SH-SY5Y (cell line): ENCODE measurements around the gene FZR1.

ENCODE experiments used
- GATA2 ChIP-seq: IDR thresholded peaks from 2 replicates; pipeline ENCODE4 v1.6.1; 2011; ENCODE audit warnings: mild to moderate bottlenecking, low read depth, low read length
- GATA3 ChIP-seq: IDR thresholded peaks from 2 replicates; pipeline ENCODE4 v1.6.1; 2011; ENCODE audit warnings: low read depth, mild to moderate bottlenecking, low read length, moderate library complexity

The FZR1 gene

DNA sequence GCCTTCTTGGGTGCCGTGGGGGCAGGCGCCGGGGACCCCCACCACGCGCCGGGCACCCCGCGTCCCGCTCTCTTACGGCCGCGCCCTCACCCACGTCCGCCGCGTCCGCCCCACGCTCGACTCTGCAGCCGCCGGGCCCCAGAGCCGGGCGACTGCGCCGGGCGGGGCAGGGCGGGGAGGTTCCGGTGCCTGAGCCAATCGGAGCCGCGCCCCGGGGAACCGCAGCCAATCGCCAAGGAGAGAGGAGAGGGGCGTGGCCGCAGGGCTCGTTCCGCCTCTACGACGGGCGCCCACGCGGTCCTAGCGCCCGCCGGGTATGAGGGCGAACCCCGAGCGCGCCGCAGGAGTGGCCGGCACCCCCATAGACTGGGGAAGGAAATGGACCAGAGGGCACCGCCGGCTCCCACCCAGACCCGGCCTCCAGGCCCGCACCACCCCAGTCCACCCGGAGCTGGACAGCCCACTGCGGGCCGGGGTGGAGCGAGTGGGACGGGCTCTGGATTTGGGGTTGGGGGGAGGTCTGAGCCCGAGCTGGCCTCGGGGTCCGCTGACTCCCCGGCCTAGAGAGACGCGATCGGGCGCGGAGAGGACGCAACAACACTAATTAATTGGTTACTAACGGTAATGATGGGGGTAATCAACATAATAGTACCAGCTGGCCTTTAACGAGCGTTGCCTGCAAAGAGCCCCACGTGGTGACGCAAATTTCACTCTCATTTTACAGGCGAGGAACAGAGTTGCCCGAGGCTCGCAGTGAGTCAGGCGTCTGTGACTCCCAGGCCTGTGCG is 51.5 kb downstream of the FZR1 start, which contains the start of gene MFSD12:
Gene MFSD12 (minus strand): TSS at position 126 of the 788 bp plus-strand sequence. CDS start 183 bp downstream, outside the sequence.
- TF ChIP-seq GATA2: no peak
- no peak for TF ChIP-seq GATA3

DNA sequence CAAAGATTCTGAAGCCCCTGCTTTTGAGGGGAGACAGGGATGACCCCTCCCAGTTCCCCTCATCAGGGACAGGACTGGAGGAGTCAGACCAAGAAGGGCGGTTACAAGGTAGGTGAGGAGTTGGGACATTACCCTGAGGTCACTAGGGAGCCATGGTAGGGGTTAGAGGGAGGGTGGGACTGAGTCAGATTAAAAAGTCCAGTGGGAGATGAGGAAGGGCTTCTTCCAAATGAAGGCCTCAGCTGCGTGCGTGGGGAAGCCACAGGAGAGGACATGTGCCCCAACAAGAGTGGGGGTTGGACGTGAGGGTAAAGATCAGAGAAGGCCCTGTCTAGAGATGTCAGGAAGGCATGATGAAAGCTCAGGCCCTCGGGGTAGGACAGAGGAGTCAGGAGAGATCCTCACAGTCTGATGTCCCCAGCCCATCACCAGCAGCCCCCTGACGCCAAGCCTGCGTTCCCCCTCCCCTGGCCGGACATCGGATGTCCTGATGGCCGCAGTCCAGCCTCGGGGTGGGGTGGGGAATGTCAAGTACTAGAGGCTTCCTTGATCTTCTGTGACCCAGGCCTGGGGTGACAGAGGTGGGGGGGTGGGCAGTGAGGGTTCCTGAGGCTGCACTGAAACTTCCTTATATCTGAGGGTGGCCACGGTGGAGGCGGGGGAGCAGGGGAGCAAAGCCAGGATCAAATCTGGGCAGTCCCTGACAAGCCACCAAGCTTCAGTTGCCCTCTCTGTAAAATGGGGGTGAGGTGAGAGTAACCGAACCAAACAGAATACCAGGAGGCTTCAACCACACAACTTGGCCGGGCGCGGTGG is 57.8 kb downstream of the FZR1 start:
- TF ChIP-seq GATA2 (no peak), GATA3 (no peak)

DNA sequence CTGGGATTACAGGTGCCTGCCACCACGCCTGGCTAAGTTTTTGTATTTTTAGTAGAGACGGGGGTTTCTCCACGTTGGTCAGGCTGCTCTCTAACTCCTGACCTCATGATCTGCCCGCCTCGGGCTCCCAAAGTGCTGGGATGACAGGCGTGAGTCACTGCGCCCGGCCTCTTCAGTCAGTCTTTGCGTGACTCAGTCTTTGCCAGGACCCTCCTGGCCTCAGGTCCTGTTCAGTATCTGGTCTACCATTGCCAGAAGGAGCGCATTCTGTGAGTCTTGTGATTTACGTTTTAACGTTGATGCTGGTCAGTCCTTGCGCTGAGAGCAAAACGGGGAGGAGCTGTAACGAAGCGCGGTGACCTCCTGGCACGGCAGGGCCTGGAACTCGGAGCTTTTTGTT is 59.0 kb downstream of the FZR1 start:
- TF ChIP-seq GATA3: no peak
- no peak for TF ChIP-seq GATA2

DNA sequence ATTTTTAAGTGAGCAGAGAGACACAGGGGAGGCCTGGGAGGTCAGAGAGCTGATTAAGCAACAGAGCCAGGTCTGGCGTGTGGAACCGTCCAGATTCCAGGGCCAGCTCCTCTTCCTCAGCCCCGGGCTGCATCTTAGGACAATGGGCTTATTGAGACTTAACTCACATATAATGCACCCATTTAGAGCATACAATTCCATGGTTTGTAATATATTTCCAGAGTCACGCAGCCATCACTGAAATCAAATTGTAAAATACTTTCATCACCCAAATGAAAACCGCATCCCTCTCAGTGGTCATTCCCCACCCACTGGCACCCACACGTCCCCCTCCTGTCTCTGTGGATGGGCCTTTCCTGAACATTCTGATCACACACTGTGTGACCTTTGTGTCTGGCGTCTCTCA is 64.5 kb downstream of the FZR1 start:
- TF ChIP-seq GATA3 (no peak), GATA2 (no peak)

DNA sequence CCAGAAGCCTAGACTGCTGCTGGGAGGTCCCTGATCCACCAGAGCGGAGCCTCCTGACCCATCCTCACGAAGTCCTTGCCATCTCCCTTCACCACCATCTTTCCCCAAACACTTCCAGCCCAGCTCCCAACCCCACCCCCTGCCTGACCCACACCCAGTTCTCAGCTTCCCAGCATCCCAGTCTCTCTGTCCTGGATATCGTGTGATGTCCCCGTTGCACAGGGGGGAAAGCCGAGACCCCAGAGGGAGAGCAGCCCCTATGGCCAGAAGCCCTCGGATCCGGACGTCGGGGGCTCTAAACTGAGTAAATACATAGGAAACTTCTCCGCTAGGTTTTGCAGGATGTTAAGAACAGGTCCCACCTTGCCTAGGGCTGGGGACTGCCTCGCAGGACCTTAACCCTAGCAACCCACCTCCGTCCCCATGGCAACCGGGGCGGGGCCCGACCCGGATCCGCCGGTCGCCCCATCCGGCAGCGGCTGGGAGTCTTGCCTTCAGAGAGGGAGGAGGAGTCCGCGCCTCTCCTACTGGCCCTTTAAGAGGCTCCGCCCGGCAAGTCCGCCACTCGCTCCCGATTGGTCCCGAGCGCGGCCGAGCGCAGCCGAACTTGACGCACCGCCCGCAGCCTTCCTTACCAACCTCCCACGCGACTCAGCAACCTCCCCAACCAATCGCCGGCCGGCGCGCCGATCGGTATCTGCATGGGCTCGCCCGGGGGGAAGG is 66.2 kb downstream of the FZR1 start:
- TF ChIP-seq GATA2 (peak; percentile 94), GATA3 (no peak)

DNA sequence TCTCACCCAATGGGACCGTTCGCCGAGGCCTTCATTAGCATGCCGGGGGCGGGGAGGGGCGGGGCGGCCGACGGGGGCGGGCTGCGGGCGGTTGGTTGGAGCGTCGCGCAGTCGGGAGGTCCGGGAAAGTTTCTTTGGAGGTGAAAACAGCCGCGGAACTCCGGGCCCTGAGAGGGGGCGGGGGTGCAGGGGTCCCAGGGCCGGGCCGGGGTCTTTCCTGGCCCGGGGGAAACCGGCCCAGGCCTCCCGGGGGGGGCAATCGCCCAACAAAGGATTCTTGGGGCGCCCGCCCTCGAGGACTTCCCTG is 66.7 kb downstream of the FZR1 start, which contains the start of gene HMG20B:
Gene HMG20B (plus strand): TSS at position 90 of the 307 bp plus-strand sequence. CDS start 366 bp downstream, outside the sequence.
- no peak for TF ChIP-seq GATA2
- TF ChIP-seq GATA3: no peak

DNA sequence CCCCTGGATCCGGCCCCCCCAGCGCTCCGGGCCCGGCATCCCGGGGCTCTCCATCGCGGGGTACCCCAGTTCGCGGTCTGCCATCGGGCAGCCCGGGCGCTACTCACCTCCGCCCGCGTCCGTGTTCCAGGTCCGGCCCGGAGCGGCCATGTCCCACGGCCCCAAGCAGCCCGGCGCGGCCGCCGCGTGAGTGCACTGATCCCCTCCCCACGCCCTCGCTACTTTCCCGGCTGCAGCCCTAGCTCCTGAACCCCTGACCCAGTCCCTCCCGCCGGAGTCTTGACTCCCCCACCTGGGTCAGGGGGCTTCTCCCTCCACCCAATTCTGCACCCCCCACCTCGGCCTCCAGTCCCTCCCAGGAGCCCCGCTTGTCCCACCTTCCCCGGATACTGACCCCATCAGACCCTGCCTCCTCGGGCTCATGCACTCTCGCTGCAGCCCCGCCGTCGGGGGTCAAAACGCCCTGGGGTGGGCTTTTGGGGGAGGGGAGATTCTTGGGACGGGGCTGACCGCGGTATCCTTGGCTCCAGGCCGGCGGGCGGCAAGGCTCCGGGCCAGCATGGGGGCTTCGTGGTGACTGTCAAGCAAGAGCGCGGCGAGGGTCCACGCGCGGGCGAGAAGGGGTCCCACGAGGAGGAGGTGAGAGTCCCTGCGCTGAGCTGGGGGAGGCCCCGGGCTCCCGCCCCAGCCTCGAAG is 67.2 kb downstream of the FZR1 start:
- TF ChIP-seq GATA2 (no peak), GATA3 (no peak)

DNA sequence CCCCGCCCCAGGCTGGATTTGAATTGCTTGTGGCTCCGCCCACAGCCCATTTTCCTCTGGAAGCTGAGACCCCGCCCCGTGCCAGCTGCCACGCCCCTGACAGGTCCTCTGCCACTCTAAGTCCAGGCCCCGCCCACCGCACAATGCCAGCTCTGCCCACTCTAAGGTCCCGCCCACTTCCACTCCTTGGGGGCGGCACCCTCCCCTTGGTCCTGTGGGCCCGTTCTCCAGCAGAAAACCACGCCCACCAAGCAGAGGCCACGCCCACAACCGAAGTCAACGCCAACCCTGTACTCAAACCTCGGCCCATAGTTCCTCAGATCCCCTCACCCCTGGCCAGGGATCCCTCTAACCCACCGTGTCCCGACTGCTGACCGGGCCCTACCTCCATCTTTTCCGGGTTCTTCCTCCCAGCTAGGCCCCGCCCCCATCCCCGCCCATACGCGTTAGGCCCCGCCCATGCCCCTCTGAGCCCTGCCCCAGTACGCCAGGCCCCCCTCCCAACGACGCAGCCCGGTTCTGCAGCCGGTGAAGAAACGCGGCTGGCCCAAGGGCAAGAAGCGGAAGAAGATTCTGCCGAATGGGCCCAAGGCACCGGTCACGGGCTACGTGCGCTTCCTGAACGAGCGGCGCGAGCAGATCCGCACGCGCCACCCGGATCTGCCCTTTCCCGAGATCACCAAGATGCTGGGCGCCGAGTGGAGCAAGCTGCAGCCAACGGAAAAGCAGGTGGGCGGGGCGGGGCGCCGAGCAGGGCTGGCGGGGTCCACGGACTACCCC is 67.9 kb downstream of the FZR1 start:
- TF ChIP-seq GATA2 (no peak), GATA3 (no peak)

DNA sequence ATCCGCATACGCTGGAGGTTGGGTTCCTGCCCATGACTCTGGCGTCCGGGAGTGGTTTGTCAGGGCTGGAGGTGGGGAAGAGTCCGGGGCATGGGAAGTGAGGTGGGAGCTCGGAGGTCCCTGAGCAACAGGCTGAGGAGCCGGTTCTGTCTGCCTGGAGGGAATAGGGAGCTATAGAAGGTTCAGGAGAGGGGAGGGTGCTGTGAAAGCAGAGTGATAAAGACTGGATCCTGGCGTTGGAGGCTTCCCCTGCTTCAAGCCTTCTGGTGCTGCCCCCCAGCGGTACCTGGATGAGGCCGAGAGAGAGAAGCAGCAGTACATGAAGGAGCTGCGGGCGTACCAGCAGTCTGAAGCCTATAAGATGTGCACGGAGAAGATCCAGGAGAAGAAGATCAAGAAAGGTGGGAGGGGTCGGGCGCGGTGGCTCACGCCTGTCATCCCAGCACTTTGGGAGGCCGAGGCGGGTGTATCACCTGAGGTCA is 69.2 kb downstream of the FZR1 start:
- TF ChIP-seq GATA3: no peak
- no peak for TF ChIP-seq GATA2

DNA sequence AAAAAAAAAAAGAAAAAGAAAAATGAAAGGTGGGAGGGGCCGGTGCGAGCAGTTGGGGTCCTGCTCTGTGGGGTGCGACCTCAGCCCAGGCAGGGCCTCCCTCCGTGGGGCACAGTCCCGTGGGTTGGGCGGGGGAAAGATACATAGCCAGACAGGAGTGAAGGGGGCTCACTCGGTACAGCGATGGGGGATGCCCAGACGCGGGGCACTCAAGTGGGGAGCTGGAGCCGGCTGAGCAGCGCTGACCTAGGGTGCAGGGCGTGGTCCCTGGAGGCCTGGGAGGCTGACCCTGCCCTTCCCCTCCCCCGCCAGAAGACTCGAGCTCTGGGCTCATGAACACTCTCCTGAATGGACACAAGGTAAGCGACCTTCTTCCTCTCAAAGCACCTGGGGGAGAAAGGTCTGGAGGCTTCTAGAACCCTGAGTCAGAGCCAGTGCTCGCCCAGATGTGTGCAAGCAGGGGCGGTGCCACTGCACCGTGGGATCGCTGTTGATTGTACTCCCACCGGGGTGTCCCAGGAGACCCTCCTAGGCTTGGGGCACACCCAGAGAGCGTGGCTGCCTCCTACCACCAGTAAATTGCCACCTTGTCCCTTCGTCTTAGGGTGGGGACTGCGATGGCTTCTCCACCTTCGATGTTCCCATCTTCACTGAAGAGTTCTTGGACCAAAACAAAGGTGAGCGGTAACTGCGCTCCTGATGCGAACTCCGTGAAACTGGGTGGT is 70.0 kb downstream of the FZR1 start:
- no peak for TF ChIP-seq GATA2
- no peak for TF ChIP-seq GATA3

DNA sequence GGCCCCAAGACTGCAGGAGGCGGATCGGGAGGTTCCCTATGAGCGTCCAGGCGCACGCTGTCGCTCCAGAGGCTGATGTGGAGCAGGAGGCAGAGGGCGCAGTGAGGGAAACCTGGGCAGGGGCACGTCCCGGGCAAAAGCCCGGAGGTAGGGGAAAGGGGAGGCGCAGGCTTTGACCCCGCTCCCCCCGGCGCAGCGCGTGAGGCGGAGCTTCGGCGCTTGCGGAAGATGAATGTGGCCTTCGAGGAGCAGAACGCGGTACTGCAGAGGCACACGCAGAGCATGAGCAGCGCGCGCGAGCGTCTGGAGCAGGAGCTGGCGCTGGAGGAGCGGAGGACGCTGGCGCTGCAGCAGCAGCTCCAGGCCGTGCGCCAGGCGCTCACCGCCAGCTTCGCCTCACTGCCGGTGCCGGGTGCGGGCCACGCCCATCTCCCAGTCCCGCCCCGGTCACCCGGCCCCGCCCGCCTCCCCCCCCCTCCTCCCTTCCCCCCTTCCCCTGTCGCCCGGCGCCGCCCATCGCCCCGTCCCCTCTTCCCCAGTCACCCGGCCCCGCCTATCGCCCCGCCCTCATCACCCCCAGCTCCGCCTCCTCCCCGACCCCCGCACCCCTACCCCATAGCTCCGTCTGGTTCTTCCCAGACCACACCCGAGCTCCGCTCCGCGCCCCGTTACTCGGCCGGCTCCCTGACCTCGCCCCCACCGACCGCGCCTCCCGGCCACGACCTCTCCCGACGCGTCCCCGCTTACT is 70.8 kb downstream of the FZR1 start:
- no peak for TF ChIP-seq GATA2
- TF ChIP-seq GATA3: no peak
